GM20000 (cell line): Measurements from ENCODE around the gene FRMD4A.

Source experiments
- DNase-seq: peaks from one replicate; pipeline ENCODE4 v3.0.0; 2012; ENCODE audit warnings: low spot score
- CTCF ChIP-seq: IDR thresholded peaks from 2 replicates; pipeline ENCODE4 v1.5.1; 2012; ENCODE audit warnings: mild to moderate bottlenecking, control low read depth; ENCODE audit errors: extremely low read depth, missing control alignments

FRMD4A gene

GRCh38 chr10:14120812-14121211, 209.9 kb downstream of the FRMD4A start:
- TF ChIP-seq CTCF = no peak
- DNase-seq = no peak

- DNase-seq = no peak
- TF ChIP-seq CTCF = no peak
These were observed 211.8 kb downstream of the FRMD4A start for GRCh38 chr10:14118953-14119352.

- DNase-seq = no peak
- no peak for TF ChIP-seq CTCF
These were observed 213.9 kb downstream of the FRMD4A start for GRCh38 chr10:14116837-14117236.

- no peak for TF ChIP-seq CTCF
- no peak for DNase-seq
These were observed 214.7 kb downstream of the FRMD4A start for GRCh38 chr10:14116021-14116420.

GRCh38 chr10:14114791-14115190, 215.9 kb downstream of the FRMD4A start:
- TF ChIP-seq CTCF = no peak
- no peak for DNase-seq

GRCh38 chr10:14112056-14112455, 218.7 kb downstream of the FRMD4A start:
- no peak for TF ChIP-seq CTCF

GRCh38 chr10:14111208-14111607, 219.5 kb downstream of the FRMD4A start:
- DNase-seq = no peak
- no peak for TF ChIP-seq CTCF

More at GRCh38 chr10:14112056-14112455, 218.7 kb downstream of the FRMD4A start:
- DNase-seq = no peak
